H1 (cell line): ENCODE data around the gene GNB1. TPM values are rescaled to one million over a fixed set of nuclear protein-coding genes. Genes with fewer than 3 reads are reported as not detected.

ENCODE experiments used
- CHD7 ChIP-seq: fragments of 300-600 bp; sonication (generic); IDR thresholded peaks from 2 replicates; pipeline ENCODE4 v1.7.1; 2012; ENCODE audit warnings: low read length, moderate library complexity, mild to moderate bottlenecking, inconsistent platforms; ENCODE audit not compliant: insufficient replicate concordance
- EP300 ChIP-seq, 2 experiments: IDR thresholded peaks; 1 replicate in 1 of 2; 2 replicates in 1 of 2; pipeline ENCODE4 v1.6.1; 2011 to 2012; ENCODE audit warnings: low read depth in 2 of 2, low read length in 2 of 2, mild to moderate bottlenecking in 2 of 2, borderline replicate concordance in 1 of 2, inconsistent platforms in 1 of 2, moderate library complexity in 1 of 2
- GTF2F1 ChIP-seq: IDR thresholded peaks from 2 replicates; pipeline ENCODE4 v1.6.1; 2012; ENCODE audit warnings: low read depth, low read length, improper control_type of control experiment, borderline replicate concordance
- HDAC6 ChIP-seq: IDR thresholded peaks from one replicate; pipeline ENCODE4 v1.7.1; 2012; ENCODE audit warnings: low read depth, mild to moderate bottlenecking, inconsistent platforms, low read length, moderate library complexity
- MAX ChIP-seq: IDR thresholded peaks from 2 replicates; pipeline ENCODE4 v1.6.1; 2012; ENCODE audit warnings: inconsistent platforms
- ZNF274 ChIP-seq: IDR thresholded peaks from 2 replicates; pipeline ENCODE4 v1.7.0; 2012; ENCODE audit warnings: low read length, borderline replicate concordance; ENCODE audit errors: extremely low read depth
- polyA plus RNA-seq, 7 experiments: library from polyadenylated mRNA; depleted of rRNA in 3 of 7; stranded (reverse) in 5 of 7; unstranded in 2 of 7; fragments of >200 nt in 5 of 7; fragments of 200-250 nt in 2 of 7; gene quantifications; 1 replicate in 5 of 7; 2 replicates in 1 of 7; 4 replicates in 1 of 7; pipeline versions ENCODE4 v1.2.1 to v1.2.3, GENCODE V29; 2011 to 2013; ENCODE audit warnings: missing spikeins in 2 of 7, mixed read lengths in 2 of 7
- total RNA-seq: library from RNA; stranded (reverse); fragmentation: NEBNext Ultra II Directional; extraction: Animal tissue kit (Norgen Biotek cat#: 25700); gene quantifications from 2 replicates; pipeline ENCODE4 v1.2.1, GENCODE V29; 2021

Gene GNB1
- total and polyA plus RNA-seq, 2 of the 8 experiments (the other 6 are each of a cell fraction or from before 2014, with no cell fraction given): 343 to 382 TPM

GRCh38 chr1:1938276-1938573, 47.3 kb upstream of the GNB1 start (continued):
- no peak for TF ChIP-seq CHD7
- no peak for TF ChIP-seq MAX
- no peak for TF ChIP-seq HDAC6
- no peak for TF ChIP-seq EP300 (IDR thresholded peaks at IDR 0.05; ENCODE audit: borderline replicate concordance in 1 of 2, low read depth in 2 of 2, low read length in 2 of 2)
- TF ChIP-seq ZNF274: no peak
- no peak for TF ChIP-seq GTF2F1
- TF ChIP-seq, all 59 proteins: peak for 0
